Naive thymus-derived CD4-positive, alpha-beta T cell (primary cell): ENCODE data around the gene IL17REL. TPM values are rescaled to one million over a fixed set of nuclear protein-coding genes. Genes with fewer than 3 reads are reported as not detected.

Experiments used
- ATAC-seq: fragments of 150-1000 bp; cut with Tn5 transposase; 2 replicates; pipeline ENCODE4 v1.10.0; 2021; ENCODE audit warnings: mild to moderate bottlenecking, moderate library complexity
- CTCF ChIA-PET: fragments of 350-600 bp; sonication (Branson Sonifier 250); formaldehyde crosslinking; loops from one replicate; lab custom pipeline; 2021; ENCODE audit warnings: antibody characterized with exemption; lab: Charles Lee
- POLR2A ChIA-PET: fragments of 350-600 bp; sonication (Branson Sonifier 250); formaldehyde crosslinking; loops from one replicate; lab custom pipeline; 2021; ENCODE audit warnings: antibody characterized with exemption, inconsistent platforms; lab: Charles Lee
- DNase-seq, 9 donors: peaks; one replicate each; pipeline versions ENCODE4 v3.0.0 to v3.0.0-alpha.2; 2020 to 2022; ENCODE audit warnings: mixed read lengths in 1 of 9
- H3K27ac ChIP-seq: one replicate; pipeline ENCODE4 v1.7.0; 2013; ENCODE audit warnings: mild to moderate bottlenecking, low read depth, low read length, moderate library complexity
- H3K27me3 ChIP-seq, 2 donors: one replicate each; pipeline ENCODE4 v1.7.0; 2013; ENCODE audit warnings: low read length in 2 of 2, mild to moderate bottlenecking in 2 of 2, moderate library complexity in 2 of 2; ENCODE audit not compliant: control insufficient read depth in 2 of 2, insufficient read depth in 2 of 2
- H3K36me3 ChIP-seq, 3 experiments: 1 replicate in 2 of 3; 2 replicates in 1 of 3; pipeline ENCODE4 v1.7.0; 2013; ENCODE audit warnings: low read length in 3 of 3, mild to moderate bottlenecking in 3 of 3, moderate library complexity in 1 of 3; ENCODE audit not compliant: insufficient read depth in 3 of 3, control insufficient read depth in 2 of 3
- H3K4me1 ChIP-seq, 2 donors: one replicate each; pipeline ENCODE4 v1.7.0; 2013; ENCODE audit warnings: low read length in 2 of 2, mild to moderate bottlenecking in 2 of 2, moderate library complexity in 1 of 2; ENCODE audit not compliant: control insufficient read depth in 2 of 2, insufficient read depth in 2 of 2
- H3K4me3 ChIP-seq: 2 replicates; pipeline ENCODE4 v1.7.0; 2013; ENCODE audit warnings: mild to moderate bottlenecking, low read length
- H3K9me3 ChIP-seq, 3 experiments: 1 replicate in 2 of 3; 2 replicates in 1 of 3; pipeline ENCODE4 v1.7.0; 2013; ENCODE audit warnings: low read length in 3 of 3; ENCODE audit not compliant: control insufficient read depth in 2 of 3
- H3K27ac Mint-ChIP-seq, 9 donors: one replicate each; pipeline ENCODE4 v1.8.0; 2020 to 2022; ENCODE audit warnings: mixed read lengths in 9 of 9, mild to moderate bottlenecking in 8 of 9, moderate library complexity in 5 of 9, inconsistent platforms in 2 of 9
- H3K27me3 Mint-ChIP-seq, 5 donors: one replicate each; pipeline ENCODE4 v1.8.0; 2021 to 2022; ENCODE audit warnings: mixed read lengths in 5 of 5, mild to moderate bottlenecking in 1 of 5
- H3K36me3 Mint-ChIP-seq, 5 donors: one replicate each; pipeline ENCODE4 v1.8.0; 2020 to 2022; ENCODE audit warnings: mixed read lengths in 5 of 5, mild to moderate bottlenecking in 3 of 5, inconsistent platforms in 1 of 5
- H3K4me1 Mint-ChIP-seq, 7 donors: one replicate each; pipeline ENCODE4 v1.8.0; 2020 to 2022; ENCODE audit warnings: mixed read lengths in 7 of 7, mild to moderate bottlenecking in 3 of 7, inconsistent platforms in 1 of 7
- H3K4me3 Mint-ChIP-seq, 10 donors: one replicate each; pipeline ENCODE4 v1.8.0; 2020 to 2022; ENCODE audit warnings: mild to moderate bottlenecking in 10 of 10, mixed read lengths in 10 of 10, moderate library complexity in 6 of 10, inconsistent platforms in 2 of 10
- H3K9me3 Mint-ChIP-seq, 11 donors: one replicate each; pipeline ENCODE4 v1.8.0; 2020 to 2022; ENCODE audit warnings: mixed read lengths in 11 of 11, mild to moderate bottlenecking in 4 of 11, inconsistent platforms in 1 of 11, moderate library complexity in 1 of 11
- intact Hi-C, 2 donors: fragments of 100-400 bp; cut with micrococcal nuclease; formaldehyde crosslinking; loops; one replicate each; pipeline ENCODE4 v1.15.1; 2023
- polyA plus RNA-seq, 2 donors: library from polyadenylated mRNA; unstranded; fragments of 300-500 nt; fragmentation: Illumina TruSeq; gene quantifications; one replicate each; pipeline ENCODE4 v1.2.3, GENCODE V29; 2021
- total RNA-seq, 6 experiments: library from RNA in 5 of 6; stranded (reverse) in 5 of 6; gene quantifications; 1 replicate in 5 of 6; 2 replicates in 1 of 6; pipeline ENCODE4 v1.2.3 and lab custom pipeline; 2021 to 2026

The IL17REL gene
- total and polyA plus RNA-seq, 7 experiments from 2014 or later = not detected

GRCh38 chr22:50051930-50052329 is 39.4 kb upstream of the IL17REL start:
- Histone ChIP-seq H3K4me1 (no peaks in the 10 kb centered on the region), H3K36me3 (no peaks in the 10 kb centered on the region), H3K27me3 (no peaks in the 10 kb centered on the region), H3K9me3 (no peaks in the 10 kb centered on the region), H3K27ac (no peak overlapping the region), H3K4me3 (no peak overlapping the region)
- no peaks in the 10 kb centered on the region for H3K4me1 Mint-ChIP-seq
- no peak for DNase-seq
- H3K27me3 Mint-ChIP-seq = peaks cover 0 to 23% (median 13%) of the 10 kb centered on the region in 5 donors
- CTCF ChIA-PET = interaction anchor here (0.6 kb wide), 1 partner anchor 11 kb away, joined by 3 read pairs; no protein-coding TSS in a partner anchor
- H3K4me3 Mint-ChIP-seq = no peak overlapping the region
- POLR2A ChIA-PET = no interaction called here
- ATAC-seq = no peak
- H3K36me3 Mint-ChIP-seq = peaks cover 0 to 4% (median 0%) of the 10 kb centered on the region in 5 donors
- no peak overlapping the region for H3K27ac Mint-ChIP-seq
- peaks cover 0 to 19% (median 4%) of the 10 kb centered on the region in 11 donors for H3K9me3 Mint-ChIP-seq
- intact Hi-C loops = no loop called here

- Histone ChIP-seq H3K36me3 (no peaks in the 10 kb centered on the region), H3K27me3 (no peaks in the 10 kb centered on the region), H3K9me3 (no peaks in the 10 kb centered on the region), H3K4me1 (no peaks in the 10 kb centered on the region), H3K4me3 (no peak overlapping the region), H3K27ac (no peak overlapping the region)
- Mint-ChIP-seq H3K27me3 (peaks cover 0 to 13% (median 6%) of the 10 kb centered on the region in 5 donors), H3K27ac (no peak overlapping the region), H3K36me3 (peaks cover 0 to 4% (median 0%) of the 10 kb centered on the region in 5 donors), H3K4me1 (peaks cover 0 to 4% (median 3%) of the 10 kb centered on the region in 7 donors), H3K9me3 (peaks cover 0 to 19% (median 4%) of the 10 kb centered on the region in 11 donors), H3K4me3 (no peak overlapping the region)
- ChIA-PET POLR2A (no interaction called here), CTCF (no interaction called here)
- DNase-seq (no peak), ATAC-seq (no peak)
- intact Hi-C loops = no loop called here
Observed at GRCh38 chr22:50049299-50050195, 37.0 kb upstream of the IL17REL start.

DNA sequence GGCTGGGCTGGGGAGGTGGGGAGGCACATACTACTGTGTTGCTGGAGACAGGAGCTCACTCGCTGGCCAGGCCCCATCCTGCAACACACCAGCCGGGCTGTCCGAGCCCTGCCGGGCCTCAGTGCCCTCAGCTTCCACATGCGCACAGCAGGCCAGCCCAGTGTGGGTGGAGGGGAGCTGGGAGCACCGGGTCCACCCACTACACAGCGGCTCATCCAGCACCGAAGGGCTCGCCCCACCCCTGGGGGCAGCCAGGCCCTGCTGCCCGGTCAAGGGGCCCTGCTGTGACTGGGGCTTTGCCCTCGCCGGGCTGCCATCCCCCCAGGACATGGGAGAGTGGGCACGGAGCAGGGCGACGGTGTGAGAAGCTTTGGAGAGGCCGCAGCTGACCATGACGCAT is 36.3 kb upstream of the IL17REL start:
- H3K27ac Mint-ChIP-seq = no peak overlapping the region
- POLR2A ChIA-PET = no interaction called here
- Histone ChIP-seq H3K27ac (no peak overlapping the region), H3K4me3 (no peak overlapping the region), H3K27me3 (no peaks in the 10 kb centered on the region), H3K4me1 (no peaks in the 10 kb centered on the region), H3K36me3 (no peaks in the 10 kb centered on the region), H3K9me3 (no peaks in the 10 kb centered on the region)
- peaks cover 0 to 15% (median 1%) of the 10 kb centered on the region in 11 donors for H3K9me3 Mint-ChIP-seq
- no peak overlapping the region for H3K4me3 Mint-ChIP-seq
- peaks cover 0 to 7% (median 5%) of the 10 kb centered on the region in 7 donors for H3K4me1 Mint-ChIP-seq
- intact Hi-C loops = no loop called here
- ATAC-seq = no peak
- CTCF ChIA-PET = no interaction called here
- peaks cover 0 to 2% (median 0%) of the 10 kb centered on the region in 5 donors for H3K36me3 Mint-ChIP-seq
- peaks cover 0 to 10% (median 7%) of the 10 kb centered on the region in 5 donors for H3K27me3 Mint-ChIP-seq
- no peak for DNase-seq

- no peak for DNase-seq
- peaks cover 5 to 13% (median 10%) of the 10 kb centered on the region in 5 donors for H3K27me3 Mint-ChIP-seq
- H3K27ac ChIP-seq = no peak overlapping the region
- H3K36me3 ChIP-seq = no peaks in the 10 kb centered on the region
- no peaks in the 10 kb centered on the region for H3K4me1 ChIP-seq
- H3K9me3 Mint-ChIP-seq = peaks cover 0 to 10% (median 0%) of the 10 kb centered on the region in 11 donors
- CTCF ChIA-PET = no interaction called here
- no peak overlapping the region for H3K27ac Mint-ChIP-seq
- POLR2A ChIA-PET = interaction anchor here (1.0 kb wide), 1 partner anchor 13 kb away, joined by 4 read pairs; no protein-coding TSS in a partner anchor
- H3K4me3 Mint-ChIP-seq = no peak overlapping the region
- H3K4me1 Mint-ChIP-seq = peaks cover 0 to 13% (median 11%) of the 10 kb centered on the region in 7 donors
- no peaks in the 10 kb centered on the region for H3K9me3 ChIP-seq
- peaks cover 0 to 3% (median 0%) of the 10 kb centered on the region in 5 donors for H3K36me3 Mint-ChIP-seq
- no peak overlapping the region for H3K4me3 ChIP-seq
- intact Hi-C loops = no loop called here
- H3K27me3 ChIP-seq = no peaks in the 10 kb centered on the region
- ATAC-seq = no peak
Observed at GRCh38 chr22:50048061-50048765, 35.6 kb upstream of the IL17REL start.

DNA sequence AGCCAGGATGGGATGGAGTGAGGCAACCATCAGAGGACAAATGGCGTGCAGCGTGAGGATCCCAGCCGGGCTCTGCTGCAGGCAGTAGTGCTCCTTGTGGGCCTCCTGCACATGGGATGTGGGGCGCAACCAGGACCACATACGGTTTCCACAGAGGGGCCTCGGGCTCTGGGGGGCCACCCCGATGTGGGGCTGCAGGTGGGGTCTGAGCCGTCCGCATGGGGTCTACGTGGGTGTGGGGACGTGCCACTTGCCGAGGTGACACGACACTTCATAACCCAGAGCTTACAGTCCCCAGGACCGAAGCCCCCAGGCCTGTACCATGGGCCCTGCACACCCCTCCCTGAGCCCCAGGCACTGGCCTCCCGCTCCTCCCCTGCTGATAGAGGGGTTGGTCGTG is 34.8 kb upstream of the IL17REL start:
- Mint-ChIP-seq H3K27ac (no peak overlapping the region), H3K4me1 (peaks cover 0 to 16% (median 11%) of the 10 kb centered on the region in 7 donors), H3K36me3 (peaks cover 0 to 3% (median 0%) of the 10 kb centered on the region in 5 donors), H3K27me3 (peaks cover 13 to 22% (median 16%) of the 10 kb centered on the region in 5 donors), H3K9me3 (peaks cover 0 to 3% (median 0%) of the 10 kb centered on the region in 11 donors), H3K4me3 (no peak overlapping the region)
- no peaks in the 10 kb centered on the region for H3K27me3 ChIP-seq
- no peaks in the 10 kb centered on the region for H3K9me3 ChIP-seq
- H3K4me3 ChIP-seq = no peak overlapping the region
- H3K36me3 ChIP-seq = no peaks in the 10 kb centered on the region
- no peaks in the 10 kb centered on the region for H3K4me1 ChIP-seq
- no peak for ATAC-seq
- POLR2A ChIA-PET = interaction anchor here (1.0 kb wide), 1 partner anchor 12 kb away, joined by 4 read pairs; no protein-coding TSS in a partner anchor
- intact Hi-C loops = no loop called here
- CTCF ChIA-PET = no interaction called here
- DNase-seq = no peak
- no peak overlapping the region for H3K27ac ChIP-seq

- H3K4me3 ChIP-seq = no peak overlapping the region
- DNase-seq = no peak
- no peaks in the 10 kb centered on the region for H3K4me1 ChIP-seq
- no peaks in the 10 kb centered on the region for H3K27me3 ChIP-seq
- ChIA-PET POLR2A (no interaction called here), CTCF (no interaction called here)
- Mint-ChIP-seq H3K4me3 (no peak overlapping the region), H3K9me3 (no peaks in the 10 kb centered on the region), H3K27me3 (peaks cover 13 to 23% (median 20%) of the 10 kb centered on the region in 5 donors), H3K27ac (no peak overlapping the region), H3K4me1 (peaks cover 0 to 16% (median 11%) of the 10 kb centered on the region in 7 donors), H3K36me3 (peaks cover 0 to 3% (median 0%) of the 10 kb centered on the region in 5 donors)
- no peaks in the 10 kb centered on the region for H3K9me3 ChIP-seq
- no peak for ATAC-seq
- no peak overlapping the region for H3K27ac ChIP-seq
- intact Hi-C loops = no loop called here
- H3K36me3 ChIP-seq = no peaks in the 10 kb centered on the region
Observed at GRCh38 chr22:50046481-50047245, 34.1 kb upstream of the IL17REL start.
